Measurements from ENCODE around the gene SMAD6. TPM values are rescaled to one million over a fixed set of nuclear protein-coding genes. Genes with fewer than 3 reads are reported as not detected.
"Not testable (repeated sequence)": the region's sequence is repeated elsewhere in the genome, so short reads cannot be mapped to it uniquely, and the experiment has no call there.

The SMAD6 gene
- total and polyA plus RNA-seq, 12 donors = 6.6 to 43.4 (median 19.7) TPM

DNA sequence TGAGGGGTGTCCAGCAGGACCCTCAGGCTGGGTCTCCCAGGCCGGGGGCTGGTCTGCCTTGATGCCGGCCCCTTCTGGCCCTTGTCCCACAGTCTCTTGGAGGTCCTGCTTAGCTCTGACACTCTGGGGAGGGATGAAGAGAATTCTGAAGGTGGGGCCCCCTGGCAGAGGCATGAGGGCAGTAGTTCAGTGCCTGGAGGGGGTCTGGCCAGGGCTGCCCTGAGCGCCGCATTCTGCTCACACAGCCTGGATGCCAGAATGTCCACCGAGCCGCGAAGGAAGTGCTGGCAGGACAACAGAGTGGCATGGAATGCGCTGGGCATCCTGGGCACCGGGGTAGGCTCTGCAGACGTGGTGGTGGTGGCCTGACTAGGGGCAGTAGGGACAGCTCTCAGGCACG, 55.5 kb downstream of the SMAD6 start:
- Histone ChIP-seq H3K36me3 (peaks cover 0 to 14% (median 0%) of the 10 kb centered on the region in 9 donors), H3K4me1 (peaks cover 23 to 88% (median 58%) of the 10 kb centered on the region in 9 donors), H3K4me3 (no peak overlapping the region), H3K27ac (peak overlapping the region in 2 of 10 donors; percentile 21 to 60), H3K9me3 (peaks cover 0 to 13% (median 5%) of the 10 kb centered on the region in 11 donors), H3K27me3 (no peaks in the 10 kb centered on the region)
- WGBS, 2 donors = 82 to 84% methylated on average over 11 of the region's 11 CpGs
- intact Hi-C loops (cut with DNase I) = loop anchor here in 1 of 10 donors (5.0 kb wide), 1 partner anchor 45 kb away; no protein-coding TSS in a partner anchor
- no peak for DNase-seq
- TF ChIP-seq, protein P1, sequence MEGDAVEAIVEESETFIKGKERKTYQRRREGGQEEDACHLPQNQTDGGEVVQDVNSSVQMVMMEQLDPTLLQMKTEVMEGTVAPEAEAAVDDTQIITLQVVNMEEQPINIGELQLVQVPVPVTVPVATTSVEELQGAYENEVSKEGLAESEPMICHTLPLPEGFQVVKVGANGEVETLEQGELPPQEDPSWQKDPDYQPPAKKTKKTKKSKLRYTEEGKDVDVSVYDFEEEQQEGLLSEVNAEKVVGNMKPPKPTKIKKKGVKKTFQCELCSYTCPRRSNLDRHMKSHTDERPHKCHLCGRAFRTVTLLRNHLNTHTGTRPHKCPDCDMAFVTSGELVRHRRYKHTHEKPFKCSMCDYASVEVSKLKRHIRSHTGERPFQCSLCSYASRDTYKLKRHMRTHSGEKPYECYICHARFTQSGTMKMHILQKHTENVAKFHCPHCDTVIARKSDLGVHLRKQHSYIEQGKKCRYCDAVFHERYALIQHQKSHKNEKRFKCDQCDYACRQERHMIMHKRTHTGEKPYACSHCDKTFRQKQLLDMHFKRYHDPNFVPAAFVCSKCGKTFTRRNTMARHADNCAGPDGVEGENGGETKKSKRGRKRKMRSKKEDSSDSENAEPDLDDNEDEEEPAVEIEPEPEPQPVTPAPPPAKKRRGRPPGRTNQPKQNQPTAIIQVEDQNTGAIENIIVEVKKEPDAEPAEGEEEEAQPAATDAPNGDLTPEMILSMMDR (IDR thresholded peaks at IDR 0.05) = no peak
- peak in 4 of 8 donors; percentile 4 to 27 (median 8) for ATAC-seq

DNA sequence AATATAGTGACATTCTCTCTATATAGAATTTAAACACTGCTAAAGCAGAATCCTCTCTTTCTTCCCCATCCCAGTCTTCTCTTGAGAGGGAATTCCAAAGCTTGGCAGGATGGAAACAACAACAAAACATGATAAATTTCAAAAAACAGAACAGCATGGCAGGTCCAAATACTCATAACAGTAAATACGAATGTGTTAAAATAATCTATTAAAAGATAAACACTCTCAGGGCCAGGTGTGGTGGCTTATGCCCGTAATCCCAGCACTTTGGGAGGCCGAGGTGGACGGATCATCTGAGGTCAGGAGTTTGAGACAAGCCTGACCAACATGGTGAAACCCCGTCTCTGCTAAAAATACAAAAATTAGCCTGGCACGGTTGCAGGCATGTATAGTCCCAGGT, 56.2 kb downstream of the SMAD6 start:
- not testable (repeated sequence) for H3K4me3 ChIP-seq, H3K27me3 ChIP-seq, ATAC-seq, DNase-seq
- intact Hi-C loops (cut with DNase I) = loop anchor here in 1 of 10 donors (5.0 kb wide), 1 partner anchor 46 kb away; no protein-coding TSS in a partner anchor
- peaks cover 0 to 13% (median 5%) of the 10 kb centered on the region in 11 donors for H3K9me3 ChIP-seq
- H3K27ac ChIP-seq = peak overlapping the region in 2 of 10 donors; percentile 60 to 96
- H3K36me3 ChIP-seq = peaks cover 0 to 14% (median 0%) of the 10 kb centered on the region in 9 donors
- H3K4me1 ChIP-seq = peaks cover 29 to 88% (median 58%) of the 10 kb centered on the region in 9 donors
- WGBS, 2 donors = 86 to 88% methylated on average over 6 of the region's 6 CpGs

DNA sequence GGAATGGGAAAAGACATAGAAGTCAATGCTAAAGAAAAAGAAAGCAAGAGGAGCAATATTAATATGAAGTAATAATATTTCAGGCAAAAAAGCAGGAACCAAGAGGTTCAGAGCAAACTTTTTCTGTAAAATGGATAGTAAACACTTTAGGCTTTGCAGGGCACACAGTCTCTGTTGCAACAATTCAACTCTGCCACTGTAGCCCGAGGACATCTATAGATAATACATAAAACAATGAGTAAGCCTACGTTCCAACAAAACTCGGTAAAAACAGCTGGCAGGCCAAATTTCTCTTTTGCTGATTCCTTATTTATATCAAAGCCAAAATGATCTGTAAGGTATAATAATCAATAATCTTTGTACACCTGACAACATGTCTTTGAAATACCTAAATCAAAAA, 56.8 kb downstream of the SMAD6 start:
- WGBS, 2 donors = 73 to 75% methylated on average over 3 of the region's 3 CpGs
- H3K4me1 ChIP-seq = peaks cover 33 to 88% (median 58%) of the 10 kb centered on the region in 9 donors
- intact Hi-C loops (cut with DNase I) = loop anchor here in 1 of 10 donors (5.0 kb wide), 1 partner anchor 47 kb away; no protein-coding TSS in a partner anchor

DNA sequence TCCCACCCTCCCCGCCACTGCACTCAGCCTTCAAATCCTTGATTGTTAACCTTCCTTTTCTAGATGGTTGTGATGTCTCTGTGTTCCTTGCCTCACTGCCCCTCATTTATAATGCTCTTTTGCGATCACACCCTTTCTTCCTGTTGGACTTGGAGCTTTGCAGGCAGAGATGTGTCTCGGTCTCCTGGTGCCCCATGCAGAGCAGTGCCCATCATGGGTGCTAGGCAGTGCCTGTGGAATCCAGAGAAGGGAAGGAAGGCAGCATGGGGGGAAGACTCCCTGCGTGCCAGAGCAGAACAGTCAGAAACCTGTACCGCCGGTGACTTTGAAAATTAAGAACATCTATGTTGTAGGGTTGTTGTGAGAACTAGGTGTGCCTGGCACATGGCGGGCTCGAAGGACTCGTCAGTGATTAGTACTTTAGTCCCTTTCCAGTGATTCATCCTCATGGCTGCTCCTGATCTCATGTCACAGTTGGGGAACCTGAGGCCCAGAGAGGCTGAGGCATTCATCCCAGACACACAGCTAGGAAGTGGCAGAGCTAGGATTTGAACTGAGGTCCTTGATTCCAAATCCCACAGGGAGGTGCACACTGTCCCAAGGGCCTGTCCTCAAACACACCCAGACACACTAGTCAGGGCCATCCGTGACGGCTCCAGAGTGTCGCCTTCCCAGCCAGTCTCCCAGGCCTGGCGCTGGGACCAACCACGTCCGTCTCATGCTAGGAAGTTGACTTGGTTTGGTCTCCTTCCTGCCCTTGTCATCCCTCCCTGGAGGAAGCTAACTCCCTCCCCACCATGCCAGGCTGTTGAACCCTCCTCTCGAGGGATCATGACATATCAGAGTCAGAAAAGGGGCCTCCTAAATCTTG, 58.3 kb downstream of the SMAD6 start:
- H3K4me1 ChIP-seq = peaks cover 40 to 91% (median 68%) of the 10 kb centered on the region in 9 donors
- no peaks in the 10 kb centered on the region for H3K36me3 ChIP-seq
- ATAC-seq = peak in 2 of 8 donors; percentile 4 to 18
- H3K4me3 ChIP-seq = no peak overlapping the region
- peaks cover 0 to 5% (median 2%) of the 10 kb centered on the region in 11 donors for H3K9me3 ChIP-seq
- 73 to 83% methylated on average over 16 of the region's 16 CpGs for WGBS, 2 donors
- TF ChIP-seq, protein P1 (IDR thresholded peaks at IDR 0.05) = no peak
- intact Hi-C loops (cut with DNase I) = loop anchor here in 2 of 10 donors (5.0 to 10.0 kb wide), 2 partner anchors 56 to 58 kb away; partner anchors contain the start of gene SMAD6 (in 2 of the 2)
- peak overlapping the region; percentile 41 to 96 (median 85) for H3K27ac ChIP-seq
- peaks cover 0 to 7% (median 0%) of the 10 kb centered on the region in 7 donors for H3K27me3 ChIP-seq
- no peak for DNase-seq

More for the DNA sequence above, 56.8 kb downstream of the SMAD6 start:
- TF ChIP-seq, protein P1 (IDR thresholded peaks at IDR 0.05) = no peak
- no peak for DNase-seq
- Histone ChIP-seq H3K9me3 (peaks cover 0 to 13% (median 5%) of the 10 kb centered on the region in 11 donors), H3K36me3 (peaks cover 0 to 14% (median 0%) of the 10 kb centered on the region in 9 donors), H3K4me3 (no peak overlapping the region), H3K27ac (peak overlapping the region in 1 of 10 donors; percentile 96), H3K27me3 (peaks cover 0 to 7% (median 0%) of the 10 kb centered on the region in 7 donors)
- ATAC-seq = no peak

Measured in heart right ventricle (tissue), 16 donors.